Esophagus squamous epithelium (tissue), 4 donors: ENCODE data around the gene DAB1.

Experiments
- POLR2A ChIP-seq, 4 donors: fragments of 450-650 bp; IDR thresholded peaks; one replicate each; pipeline ENCODE4 v1.6.1; 2017; ENCODE audit warnings: antibody characterized with exemption in 4 of 4, mild to moderate bottlenecking in 4 of 4, moderate library complexity in 3 of 4
- TF ChIP-seq, protein P1 (sequence below), 6 experiments: fragments of 450-650 bp in 4 of 6; fragments of 200-600 bp in 2 of 6; sonication (generic) in 2 of 6; IDR thresholded peaks; one replicate each; pipeline ENCODE4 v1.5.1; 2016 to 2019; ENCODE audit warnings: antibody characterized with exemption in 6 of 6, mild to moderate bottlenecking in 4 of 6, moderate library complexity in 4 of 6

DNA sequence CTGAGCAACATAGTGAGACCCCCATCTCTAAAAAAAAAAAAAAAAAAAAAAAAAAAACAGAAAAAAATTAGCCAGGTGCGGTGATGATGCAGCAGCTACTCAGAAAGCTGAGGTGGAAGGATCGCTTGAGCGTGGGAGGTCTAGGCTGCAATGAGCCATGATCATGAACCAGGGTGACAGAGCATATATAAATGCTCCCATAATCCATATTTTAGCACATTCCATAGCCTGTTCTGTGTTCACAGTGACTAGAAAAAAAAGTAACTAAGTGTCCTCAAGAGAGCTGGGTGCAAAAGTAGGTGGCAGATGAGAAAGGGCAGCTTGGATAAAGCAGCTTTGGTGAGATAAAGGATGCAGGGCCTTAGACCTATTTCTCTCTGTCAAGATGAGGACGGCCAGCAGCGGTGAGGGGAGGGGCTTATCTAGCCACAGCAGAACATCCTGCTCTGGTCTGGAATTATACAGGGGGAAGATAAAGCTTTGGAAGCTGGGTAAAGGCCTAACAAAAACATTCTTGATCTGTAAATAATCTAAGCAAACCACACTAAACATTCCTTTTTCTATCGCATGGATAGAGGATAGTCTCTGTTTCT is 205.3 kb downstream of the DAB1 start:
- no peak for TF ChIP-seq POLR2A (IDR thresholded peaks at IDR 0.05)
- TF ChIP-seq, protein P1, sequence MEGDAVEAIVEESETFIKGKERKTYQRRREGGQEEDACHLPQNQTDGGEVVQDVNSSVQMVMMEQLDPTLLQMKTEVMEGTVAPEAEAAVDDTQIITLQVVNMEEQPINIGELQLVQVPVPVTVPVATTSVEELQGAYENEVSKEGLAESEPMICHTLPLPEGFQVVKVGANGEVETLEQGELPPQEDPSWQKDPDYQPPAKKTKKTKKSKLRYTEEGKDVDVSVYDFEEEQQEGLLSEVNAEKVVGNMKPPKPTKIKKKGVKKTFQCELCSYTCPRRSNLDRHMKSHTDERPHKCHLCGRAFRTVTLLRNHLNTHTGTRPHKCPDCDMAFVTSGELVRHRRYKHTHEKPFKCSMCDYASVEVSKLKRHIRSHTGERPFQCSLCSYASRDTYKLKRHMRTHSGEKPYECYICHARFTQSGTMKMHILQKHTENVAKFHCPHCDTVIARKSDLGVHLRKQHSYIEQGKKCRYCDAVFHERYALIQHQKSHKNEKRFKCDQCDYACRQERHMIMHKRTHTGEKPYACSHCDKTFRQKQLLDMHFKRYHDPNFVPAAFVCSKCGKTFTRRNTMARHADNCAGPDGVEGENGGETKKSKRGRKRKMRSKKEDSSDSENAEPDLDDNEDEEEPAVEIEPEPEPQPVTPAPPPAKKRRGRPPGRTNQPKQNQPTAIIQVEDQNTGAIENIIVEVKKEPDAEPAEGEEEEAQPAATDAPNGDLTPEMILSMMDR (IDR thresholded peaks at IDR 0.05), result no peak
